NCI-H748 (cell line): Measurements from ENCODE around the gene FOXO3B.
"Not testable (repeated sequence)": the region's sequence is repeated elsewhere in the genome, so short reads cannot be mapped to it uniquely, and the experiment has no call there.

Experiments used
- DNase-seq: peaks from one replicate; lab custom pipeline; 2025; ENCODE audit not compliant: unreplicated experiment; lab: John Stamatoyannopoulos, UW

FOXO3B gene

DNA sequence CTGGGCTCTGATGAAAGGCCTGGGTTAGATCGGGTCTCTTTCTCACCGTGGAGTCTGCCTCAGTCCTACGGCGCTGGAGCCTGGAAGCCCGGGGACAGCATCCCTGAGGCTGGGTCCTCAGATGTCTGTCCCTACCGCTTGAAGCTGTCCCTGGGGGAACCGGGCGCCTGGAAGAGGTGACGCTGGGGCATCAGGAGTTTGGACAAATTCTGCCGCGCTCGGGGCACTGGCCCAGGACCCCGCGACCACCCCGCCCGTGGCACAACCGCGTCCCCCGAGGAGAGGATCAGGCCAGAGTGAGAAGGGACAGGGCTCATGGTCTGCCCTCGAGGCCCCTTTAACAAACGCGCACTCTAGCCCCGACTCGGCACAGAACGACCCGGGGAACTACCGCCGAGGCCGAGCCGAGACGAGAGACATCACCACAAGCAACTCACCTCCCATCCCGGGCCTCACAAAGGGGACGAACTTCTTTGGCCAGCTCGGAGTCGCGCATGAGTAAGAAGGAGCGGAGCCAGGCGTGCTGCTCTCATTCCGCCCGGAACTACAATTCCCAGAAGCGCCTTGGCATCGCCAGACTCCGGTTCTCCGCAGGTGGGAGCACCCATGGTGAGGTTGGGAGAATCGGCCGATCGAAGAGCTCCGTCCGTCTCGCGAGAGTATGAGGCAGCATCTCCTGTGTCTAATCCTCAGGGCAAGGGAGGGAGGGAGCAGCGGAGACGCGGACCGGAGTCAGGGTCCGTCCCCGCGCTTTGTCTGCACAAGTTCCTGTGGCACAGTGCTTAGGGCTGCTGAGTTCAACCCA lies at the start of gene FOXO3B:
Gene FOXO3B, minus strand, starts transcription at position 548 of the 805 bp plus-strand sequence. CDS start 663 bp downstream, outside the sequence.
- peak; percentile 82 for DNase-seq

DNA sequence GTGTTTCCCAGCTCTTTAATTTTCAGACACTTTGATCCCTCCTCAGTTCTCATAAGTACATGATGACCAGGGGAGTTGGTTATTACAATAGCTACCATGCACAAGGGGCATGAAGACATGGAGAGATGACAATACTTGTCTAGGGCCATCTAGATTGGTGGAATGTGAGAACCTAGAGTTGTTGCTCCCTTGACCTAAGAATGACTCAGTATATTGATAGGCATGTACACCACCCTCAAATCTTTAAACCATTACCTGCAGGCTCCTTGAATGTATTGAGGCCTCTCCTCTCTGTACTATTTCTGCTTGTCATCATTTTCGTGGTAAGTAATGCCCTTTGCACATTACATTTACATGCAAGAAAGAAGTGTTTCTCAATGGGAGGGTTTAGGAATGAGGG lies 41.4 kb upstream of the FOXO3B start:
- DNase-seq = not testable (repeated sequence)

DNA sequence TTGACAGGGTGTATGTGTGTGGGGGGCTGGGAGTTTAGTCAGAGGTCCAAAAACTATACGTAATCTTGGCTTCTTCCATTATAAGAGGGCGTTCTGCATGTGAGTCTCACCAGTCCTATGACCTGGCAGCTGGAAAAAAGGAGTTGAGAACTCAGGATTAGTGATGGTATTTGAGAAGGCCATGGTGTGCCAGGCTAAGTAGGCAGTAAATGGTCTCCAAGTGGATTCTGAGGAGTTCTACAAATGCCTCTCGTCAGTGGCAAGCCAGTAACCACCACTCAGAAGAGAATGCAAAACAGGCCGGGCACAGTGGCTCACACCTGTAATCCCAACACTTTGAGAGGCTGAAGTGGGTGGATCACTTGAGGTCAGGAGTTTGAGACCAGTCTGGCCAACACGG lies 40.5 kb upstream of the FOXO3B start:
- not testable (repeated sequence) for DNase-seq

DNA sequence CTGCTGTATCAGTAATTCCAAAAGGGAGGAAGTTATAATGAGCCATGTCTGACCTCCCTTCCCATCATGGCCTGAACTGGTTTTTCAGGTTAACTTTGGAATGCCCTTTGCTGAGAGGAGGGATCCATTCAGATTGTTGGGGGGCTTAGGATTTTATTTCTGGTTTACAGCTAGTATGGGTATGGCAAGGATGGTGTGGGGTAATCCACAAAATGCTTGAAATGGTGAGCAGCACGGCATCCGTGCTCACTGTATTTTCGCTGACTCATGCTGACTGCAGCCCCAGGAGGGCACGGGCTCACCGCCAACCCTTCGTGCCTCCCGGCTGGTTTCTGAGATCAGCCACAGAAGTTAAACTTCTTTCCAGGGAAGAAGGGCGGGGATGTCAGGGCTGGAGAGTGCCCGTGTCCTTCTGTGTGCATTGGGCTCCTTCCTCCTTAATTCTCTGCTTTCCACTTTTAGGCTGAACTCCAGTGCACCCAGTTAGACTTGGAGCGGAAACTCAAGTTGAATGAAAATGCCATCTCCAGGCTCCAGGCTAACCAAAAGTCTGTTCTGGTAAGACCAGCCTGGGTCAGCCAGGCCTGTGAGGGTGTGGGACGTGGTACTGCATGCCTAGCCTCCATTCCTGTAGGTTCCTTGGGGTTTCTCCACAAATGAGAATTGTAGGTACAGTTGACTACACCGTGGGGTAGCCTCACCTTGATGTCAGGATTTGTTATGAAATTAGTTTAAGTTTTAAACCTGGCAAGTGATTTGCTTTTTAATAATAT lies 39.8 kb upstream of the FOXO3B start:
- DNase-seq = not testable (repeated sequence)

GRCh38 chr17:18719428-18720110 lies 37.5 kb upstream of the FOXO3B start:
- not testable (repeated sequence) for DNase-seq

GRCh38 chr17:18718643-18719427 lies 36.7 kb upstream of the FOXO3B start:
- peak; percentile 47 for DNase-seq

GRCh38 chr17:18712354-18712999 lies 30.4 kb upstream of the FOXO3B start:
- DNase-seq = peak; percentile 60

DNA sequence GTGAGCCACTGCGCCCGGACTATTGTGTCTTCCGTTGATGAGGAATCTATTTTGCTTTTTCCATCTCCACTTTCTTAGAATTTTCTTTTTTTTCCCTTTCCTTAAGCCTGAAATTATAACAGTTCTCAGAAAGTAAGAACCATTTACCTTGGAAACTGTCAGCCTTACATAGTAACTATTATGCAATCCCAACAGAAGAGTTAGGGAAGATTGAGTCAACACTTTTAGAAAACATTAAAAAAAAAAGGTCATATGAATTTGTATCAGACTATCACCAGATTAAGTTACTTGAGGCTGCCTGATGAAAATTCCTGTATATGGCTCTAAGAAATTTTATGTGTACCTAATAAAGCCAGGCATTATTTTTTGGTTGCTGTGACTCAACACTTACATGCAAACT lies 26.1 kb upstream of the FOXO3B start:
- not testable (repeated sequence) for DNase-seq

DNA sequence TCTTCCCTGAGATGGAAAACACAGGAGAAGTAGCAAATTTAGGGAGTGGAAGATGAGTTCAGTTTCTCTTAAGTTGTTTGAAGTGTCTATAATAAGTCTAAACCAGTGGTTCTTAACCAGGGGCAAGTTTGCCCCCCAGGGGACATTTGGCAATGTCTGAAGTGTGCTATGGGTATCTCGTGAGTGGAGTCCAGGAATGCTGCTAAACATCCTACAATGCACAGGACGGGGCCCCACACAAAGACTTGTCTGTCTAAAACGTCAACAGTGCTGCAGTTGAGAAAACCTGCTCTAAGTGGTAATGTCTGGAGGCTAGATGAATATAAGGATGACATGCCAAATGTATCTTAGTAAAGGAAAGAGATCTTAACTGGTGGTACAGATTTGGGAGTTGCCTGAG lies 23.8 kb upstream of the FOXO3B start:
- not testable (repeated sequence) for DNase-seq

- not testable (repeated sequence) for DNase-seq
These were observed 16.5 kb upstream of the FOXO3B start for GRCh38 chr17:18698473-18699103.

DNA sequence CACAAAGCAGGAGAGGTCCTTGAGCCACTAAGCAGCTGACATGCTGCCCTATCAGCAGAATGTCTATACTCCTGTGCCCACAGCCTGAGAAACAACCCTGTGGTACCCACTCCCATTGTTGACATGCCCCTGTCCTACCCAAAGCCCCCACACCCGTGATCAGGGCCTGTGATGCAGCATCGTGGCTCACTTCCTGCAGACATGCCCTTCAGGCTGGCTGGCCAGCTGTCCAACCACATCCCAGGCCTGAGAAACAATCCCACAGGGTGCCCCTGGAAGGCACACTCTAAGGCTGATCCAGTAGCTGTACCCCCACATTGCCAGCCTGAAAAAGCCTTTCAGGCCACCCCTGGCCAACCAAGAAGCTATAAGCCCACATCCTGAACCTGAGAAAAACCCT lies 13.0 kb upstream of the FOXO3B start:
- DNase-seq = not testable (repeated sequence)

DNA sequence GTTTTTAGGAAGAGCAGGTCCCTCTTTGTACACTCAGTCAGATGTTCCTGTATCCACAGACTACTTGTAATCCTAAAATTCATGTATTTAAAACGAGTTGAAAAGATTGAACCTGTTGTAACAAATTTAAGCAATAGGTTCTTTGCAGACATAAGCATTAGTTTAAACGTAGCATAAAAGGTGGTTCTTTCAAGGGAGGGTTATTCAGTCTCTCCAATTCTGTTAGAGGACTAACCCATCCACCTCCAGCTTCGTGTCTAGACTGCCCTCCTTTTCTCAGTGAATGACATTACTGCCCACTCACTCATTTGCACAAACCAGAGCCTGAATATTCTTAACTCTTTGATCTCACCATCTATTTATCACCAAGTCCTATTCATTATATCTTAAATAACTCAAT lies 554 bp upstream of the FOXO3B start:
- DNase-seq = not testable (repeated sequence)

DNA sequence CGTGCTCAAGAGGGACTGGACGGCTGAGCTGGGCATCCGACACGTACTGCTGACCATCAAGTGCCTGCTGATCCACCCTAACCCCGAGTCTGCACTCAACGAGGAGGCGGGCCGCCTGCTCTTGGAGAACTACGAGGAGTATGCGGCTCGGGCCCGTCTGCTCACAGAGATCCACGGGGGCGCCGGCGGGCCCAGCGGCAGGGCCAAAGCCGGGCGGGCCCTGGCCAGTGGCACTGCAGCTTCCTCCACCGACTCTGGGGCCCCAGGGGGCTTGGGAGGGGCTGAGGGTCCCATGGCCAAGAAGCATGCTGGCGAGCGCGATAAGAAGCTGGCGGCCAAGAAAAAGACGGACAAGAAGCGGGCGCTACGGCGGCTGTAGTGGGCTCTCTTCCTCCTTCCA lies 4.7 kb downstream of the FOXO3B start:
- not testable (repeated sequence) for DNase-seq

- not testable (repeated sequence) for DNase-seq
These were observed 5.2 kb downstream of the FOXO3B start for GRCh38 chr17:18676928-18677327.

GRCh38 chr17:18672395-18673227 lies 9.5 kb downstream of the FOXO3B start:
- DNase-seq = not testable (repeated sequence)

DNA sequence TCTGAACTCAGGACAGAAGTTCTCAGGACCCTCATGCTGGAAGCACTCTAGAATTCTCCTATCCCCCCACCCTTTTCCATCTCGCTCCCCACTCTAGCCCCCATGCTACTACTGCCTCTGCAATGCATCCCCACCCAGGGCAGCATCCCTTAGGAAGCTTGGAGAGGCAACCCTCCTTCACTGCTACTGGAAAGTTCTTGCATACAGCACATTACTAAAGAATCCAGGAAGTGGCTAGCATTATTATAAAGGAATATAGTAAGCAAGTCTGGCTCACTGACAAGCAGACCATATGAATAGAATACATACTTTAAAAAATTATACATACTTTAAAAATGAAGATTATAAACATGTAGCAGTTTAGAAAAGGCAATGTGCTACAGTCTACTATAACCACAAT lies 13.5 kb downstream of the FOXO3B start:
- not testable (repeated sequence) for DNase-seq

GRCh38 chr17:18667535-18667934 lies 14.6 kb downstream of the FOXO3B start:
- DNase-seq = not testable (repeated sequence)

- not testable (repeated sequence) for DNase-seq
These were observed 15.8 kb downstream of the FOXO3B start for GRCh38 chr17:18666326-18666725.
